ENCODE measurements around the gene FBXO40.
"Not testable (repeated sequence)": the region's sequence is repeated elsewhere in the genome, so short reads cannot be mapped to it uniquely, and the experiment has no call there.

FBXO40 gene, protein sequence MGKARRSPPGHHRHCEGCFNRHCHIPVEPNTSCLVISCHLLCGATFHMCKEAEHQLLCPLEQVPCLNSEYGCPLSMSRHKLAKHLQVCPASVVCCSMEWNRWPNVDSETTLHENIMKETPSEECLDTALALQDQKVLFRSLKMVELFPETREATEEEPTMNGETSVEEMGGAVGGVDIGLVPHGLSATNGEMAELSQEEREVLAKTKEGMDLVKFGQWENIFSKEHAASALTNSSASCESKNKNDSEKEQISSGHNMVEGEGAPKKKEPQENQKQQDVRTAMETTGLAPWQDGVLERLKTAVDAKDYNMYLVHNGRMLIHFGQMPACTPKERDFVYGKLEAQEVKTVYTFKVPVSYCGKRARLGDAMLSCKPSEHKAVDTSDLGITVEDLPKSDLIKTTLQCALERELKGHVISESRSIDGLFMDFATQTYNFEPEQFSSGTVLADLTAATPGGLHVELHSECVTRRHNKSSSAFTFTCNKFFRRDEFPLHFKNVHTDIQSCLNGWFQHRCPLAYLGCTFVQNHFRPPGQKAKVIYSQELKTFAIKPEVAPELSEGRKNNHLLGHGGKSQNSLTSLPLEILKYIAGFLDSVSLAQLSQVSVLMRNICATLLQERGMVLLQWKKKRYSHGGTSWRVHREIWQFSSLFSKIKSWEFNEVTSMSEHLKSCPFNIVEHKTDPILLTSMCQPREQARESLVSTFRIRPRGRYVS

GRCh38 chr3:121592856-121593702, at the start of gene FBXO40:
Gene FBXO40 (plus strand): TSS chr3:121593379. CDS start chr3:121620576, 27,197 bp downstream.
- no peak for DNase-seq

DNA sequence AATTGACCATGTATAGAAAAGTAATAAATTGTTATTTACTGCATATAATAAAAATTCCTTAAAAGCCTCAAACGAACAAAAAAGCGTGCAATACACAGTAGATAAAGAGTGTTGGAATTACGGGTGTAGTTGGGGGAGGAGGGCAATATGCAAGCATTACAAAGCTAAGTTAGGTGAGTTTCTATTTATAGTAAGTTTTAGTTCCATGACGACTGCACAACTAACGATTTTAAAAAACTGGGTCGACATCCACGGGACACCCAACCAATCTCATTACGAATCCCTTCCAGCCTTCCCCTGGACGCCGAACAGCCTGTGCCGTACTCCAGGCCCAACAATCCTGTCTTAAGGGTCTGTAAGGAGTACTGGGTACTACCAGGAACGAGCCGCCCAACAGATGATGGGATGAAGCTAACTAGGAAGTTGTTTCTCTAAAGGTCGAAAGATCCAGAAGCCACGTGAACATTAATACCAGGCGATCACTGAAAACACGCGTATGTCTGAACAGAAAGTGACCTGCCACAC, 48.1 kb upstream of the FBXO40 start:
- DNase-seq, result no peak

- DNase-seq, result peak; percentile 90 to 92
Observed at GRCh38 chr3:121545574-121546455, 47.4 kb upstream of the FBXO40 start, which contains the start of gene POLQ. Gene POLQ (minus strand): TSS chr3:121545988. CDS start chr3:121545877, 111 bp downstream.

GRCh38 chr3:121552379-121552778, 40.8 kb upstream of the FBXO40 start:
- DNase-seq, result no peak

GRCh38 chr3:121552797-121553196, 40.4 kb upstream of the FBXO40 start:
- DNase-seq, result no peak

GRCh38 chr3:121557426-121557934, 35.7 kb upstream of the FBXO40 start:
- DNase-seq, result no peak

GRCh38 chr3:121562148-121562547, 31.0 kb upstream of the FBXO40 start:
- no peak for DNase-seq

GRCh38 chr3:121566773-121567172, 26.4 kb upstream of the FBXO40 start:
- no peak for DNase-seq

DNA sequence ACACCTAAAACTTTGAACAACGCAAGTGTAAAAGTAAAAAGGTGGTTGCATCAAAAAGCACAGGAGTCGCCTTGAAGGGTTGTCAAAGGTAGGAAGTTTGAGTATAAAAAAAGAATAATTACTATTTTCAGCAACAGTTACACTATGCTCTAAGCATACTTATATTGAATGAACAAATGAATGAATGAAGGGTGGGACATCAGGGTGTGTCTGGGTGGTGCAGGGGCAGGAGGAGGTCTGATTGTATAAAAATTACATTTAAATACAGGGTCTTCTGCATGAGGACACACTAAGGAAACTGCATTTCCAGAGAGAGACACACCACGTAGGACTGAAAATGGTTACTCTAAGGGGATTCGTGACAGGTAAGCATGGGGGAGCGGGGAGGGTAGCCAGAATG, 25.5 kb upstream of the FBXO40 start, which contains the start of gene ARGFX:
Gene ARGFX, plus strand, starts transcription at position 301 of the 400 bp plus-strand sequence. CDS start 2,765 bp downstream, outside the sequence.
- no peak for DNase-seq

GRCh38 chr3:121574449-121574848, 18.7 kb upstream of the FBXO40 start:
- no peak for DNase-seq

- DNase-seq, result no peak
Observed at GRCh38 chr3:121581691-121582090, 11.5 kb upstream of the FBXO40 start.

DNA sequence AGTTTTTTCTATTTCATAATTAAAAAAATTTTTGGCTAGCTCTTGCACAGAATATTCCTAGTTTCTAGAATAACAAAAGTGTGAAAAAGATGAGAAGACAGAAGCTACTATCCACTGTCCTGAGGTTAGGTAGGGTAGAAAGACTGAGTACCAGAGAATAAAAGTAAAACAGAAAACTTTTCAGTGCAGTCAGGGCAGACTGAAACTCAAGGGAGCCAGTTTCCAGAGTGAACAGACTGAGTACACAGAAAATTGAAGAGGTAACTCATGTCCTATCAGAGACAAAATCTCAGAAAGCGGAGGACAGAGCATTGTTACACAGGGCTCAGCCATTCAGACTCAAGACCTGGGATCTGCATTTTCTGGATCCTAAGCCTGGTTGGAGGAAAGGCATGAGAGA, 8.8 kb upstream of the FBXO40 start:
- DNase-seq, result no peak

DNA sequence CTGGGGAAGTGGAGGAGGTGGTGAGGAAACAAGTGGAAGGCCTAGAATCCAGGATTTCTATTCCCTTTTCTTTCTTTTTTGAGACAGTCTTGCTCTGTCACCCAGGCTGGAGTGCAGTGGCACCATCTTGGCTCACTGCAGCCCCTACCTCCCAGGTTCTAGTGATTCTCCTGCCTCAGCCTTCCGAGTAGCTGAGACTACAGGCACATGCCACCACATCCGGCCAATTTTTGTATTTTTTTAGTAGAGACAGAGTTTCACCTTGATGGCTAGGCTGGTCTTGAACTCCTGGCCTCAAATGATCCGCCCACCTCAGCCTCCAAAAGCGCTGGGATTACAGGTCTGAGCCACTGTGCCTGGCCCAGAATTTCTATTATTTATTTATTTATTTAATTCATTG, 627 bp downstream of the FBXO40 start:
- not testable (repeated sequence) for DNase-seq

GRCh38 chr3:121594850-121595249, 1.7 kb downstream of the FBXO40 start:
- no peak for DNase-seq

GRCh38 chr3:121595765-121596406, 2.7 kb downstream of the FBXO40 start:
- no peak for DNase-seq

GRCh38 chr3:121598564-121598963, 5.4 kb downstream of the FBXO40 start:
- no peak for DNase-seq

DNA sequence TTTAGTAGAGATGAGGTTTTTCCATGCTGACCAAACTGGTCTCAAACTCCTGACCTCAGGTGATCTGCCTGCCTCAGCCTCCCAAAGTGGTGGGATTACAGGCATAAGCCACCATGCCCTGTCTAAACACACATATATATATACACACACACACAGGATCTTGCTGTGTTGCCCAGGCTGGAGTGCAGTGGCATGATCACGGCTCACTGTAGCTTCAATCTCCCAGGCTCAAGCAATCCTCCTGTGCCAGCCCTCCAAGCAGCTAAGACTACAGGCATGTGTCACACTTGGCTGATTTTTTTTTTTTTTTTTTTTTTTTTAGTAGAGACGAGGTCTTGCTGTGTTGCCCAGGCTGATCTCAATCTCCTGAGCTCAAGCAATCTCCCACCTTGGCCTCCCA, 6.7 kb downstream of the FBXO40 start:
- DNase-seq, result not testable (repeated sequence)

DNA sequence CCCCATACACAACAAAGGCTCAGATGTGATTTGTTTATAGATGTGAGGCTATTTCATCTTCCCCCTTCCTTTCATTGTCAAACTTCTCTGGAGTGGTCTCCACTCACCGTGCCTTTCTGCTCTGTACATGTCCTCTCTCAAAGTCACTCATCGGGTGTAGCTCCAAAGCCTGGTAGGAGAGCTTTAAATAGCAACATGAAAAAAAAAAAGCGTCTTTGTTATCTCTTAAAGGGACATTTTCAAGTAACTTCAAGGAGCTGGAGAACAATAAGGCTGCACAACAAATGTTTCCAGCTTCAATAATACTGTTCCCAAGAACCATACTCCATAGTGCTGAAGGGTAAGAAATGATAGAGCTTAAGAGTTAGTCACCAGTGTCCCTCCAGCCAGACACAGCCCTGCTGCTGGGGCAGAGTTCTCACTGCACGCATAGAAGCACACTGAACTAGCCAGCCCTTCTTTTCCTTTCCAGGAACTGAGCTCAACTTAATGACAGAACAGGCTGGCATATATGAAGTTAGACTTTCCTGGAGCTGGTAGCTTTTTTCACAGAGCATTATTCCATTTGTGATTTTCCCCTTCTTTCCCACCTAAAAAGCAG, 8.1 kb downstream of the FBXO40 start:
- DNase-seq, result no peak

DNA sequence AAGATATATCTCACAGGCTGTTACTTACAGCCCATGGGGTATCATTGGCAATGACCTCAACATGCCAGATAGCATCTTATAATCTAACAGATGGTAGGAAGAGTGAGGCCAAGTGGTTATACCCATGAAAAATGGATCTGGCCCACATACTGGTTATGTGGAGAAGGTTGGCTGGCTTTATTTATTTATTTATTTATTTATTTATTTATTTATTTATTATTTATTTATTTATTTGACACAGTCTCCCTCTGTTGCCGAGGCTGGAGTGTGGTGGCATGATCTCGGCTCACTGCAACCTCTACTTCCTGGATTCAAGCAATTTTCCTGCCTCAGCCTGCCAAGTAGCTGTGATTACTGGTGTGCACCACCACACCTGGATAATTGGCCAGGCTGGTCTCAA, 11.6 kb downstream of the FBXO40 start:
- DNase-seq, result no peak

DNA sequence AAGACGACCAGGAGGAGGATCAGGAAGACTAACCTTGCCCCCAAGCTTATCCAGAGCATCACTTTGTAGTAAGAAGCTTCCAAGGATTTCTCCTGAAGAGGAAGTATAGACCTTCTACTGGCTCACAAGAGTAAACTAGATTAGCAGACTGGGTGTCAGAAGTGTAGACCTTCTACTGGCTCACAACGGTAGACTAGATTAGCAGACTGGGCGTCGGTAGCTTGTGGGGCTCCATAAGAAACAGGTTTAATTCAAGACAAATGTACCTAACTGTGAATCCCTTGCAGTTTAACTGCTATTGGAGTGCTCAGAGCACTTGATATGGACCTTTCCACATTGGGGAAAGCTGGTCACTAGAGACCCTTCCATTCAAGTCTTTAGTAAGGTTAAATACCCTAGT, 12.9 kb downstream of the FBXO40 start:
- no peak for DNase-seq

GRCh38 chr3:121619691-121620090, 26.5 kb downstream of the FBXO40 start:
- no peak for DNase-seq

All from CD4-positive, alpha-beta T cell treated with Interferon alpha-2 for 1 hour (primary cell).